Psoas muscle (tissue), 8 donors: ENCODE results near the gene CFHR1. TPM values are rescaled to one million over a fixed set of nuclear protein-coding genes. Genes with fewer than 3 reads are reported as not detected.
A peak's percentile ranks its signal among the peaks of the same experiment; 100 is the strongest.
"Not testable (repeated sequence)": the region's sequence is repeated elsewhere in the genome, so short reads cannot be mapped to it uniquely, and the experiment has no call there.

Experiments
- ATAC-seq, 4 donors: fragments of 200-7000 bp; cut with Tn5 transposase; one replicate each; pipeline ENCODE4 v1.9.1; 2020; ENCODE audit warnings: moderate library complexity in 3 of 4, mild to moderate bottlenecking in 2 of 4
- DNase-seq, 2 donors: peaks; one replicate each; pipeline ENCODE4 v3.0.0-alpha.2; 2020
- H3K27ac ChIP-seq: fragments of 200-600 bp; one replicate; pipeline ENCODE4 v1.8.0; 2022
- H3K27me3 ChIP-seq, 3 donors: fragments of 200-600 bp in 1 of 3; one replicate each; pipeline versions ENCODE4 v1.6.1 to v1.8.0; 2013 to 2022; ENCODE audit warnings: low read length in 2 of 3, mild to moderate bottlenecking in 2 of 3, moderate library complexity in 1 of 3; ENCODE audit not compliant: insufficient read depth in 3 of 3
- H3K36me3 ChIP-seq, 2 donors: fragments of 200-600 bp in 1 of 2; one replicate each; pipeline versions ENCODE4 v1.6.1 to v1.8.0; 2013 to 2022; ENCODE audit warnings: low read depth in 1 of 2, mild to moderate bottlenecking in 1 of 2, moderate library complexity in 1 of 2; ENCODE audit not compliant: insufficient read depth in 1 of 2
- H3K4me1 ChIP-seq: fragments of 200-600 bp; one replicate; pipeline ENCODE4 v1.8.0; 2022
- H3K4me3 ChIP-seq: fragments of 200-600 bp; one replicate; pipeline ENCODE4 v1.8.0; 2022; ENCODE audit warnings: mild to moderate bottlenecking
- H3K9me3 ChIP-seq: fragments of 200-600 bp; one replicate; pipeline ENCODE4 v1.8.0; 2022
- CTCF ChIP-seq: fragments of 200-600 bp; IDR thresholded peaks from one replicate; pipeline ENCODE4 v1.8.0; 2022; ENCODE audit warnings: antibody characterized with exemption
- WGBS, 3 donors: extraction: QIAGEN DNeasy Blood & Tissue Kit; methylation state at CpG; one replicate each; pipeline versions ENCODE4 v1.1.6 to v1.1.7; 2013; 5-methylcytosine and 5-hydroxymethylcytosine counted together
- intact Hi-C, 2 donors: fragments of 100-400 bp; cut with DNase I; formaldehyde crosslinking; loops; one replicate each; pipeline versions ENCODE4 v1.11.0 to v1.14.2; 2022
- polyA plus RNA-seq, 3 donors: library from polyadenylated mRNA; stranded (reverse); fragments of 200-250 nt; gene quantifications; one replicate each; pipeline ENCODE4 v1.2.3, GENCODE V29; 2013
- total RNA-seq, 4 donors: library from RNA; stranded (reverse); fragmentation: NEBNext Ultra II Directional in 2 of 4; extraction: Animal tissue kit (Norgen Biotek cat#: 25700) in 2 of 4; gene quantifications; one replicate each; pipeline versions ENCODE4 v1.2.1 to v1.2.4, GENCODE V29; 2021 to 2023
- donor health status: healthy with polysubstance abuse.
- donor health status: DM: no; HTN: no; CAD: no; lungs with moderate emphysema.
- donor health status: Bipolar disorder and iron deficiency.
- donor health status: healthy.
- donor health status: DM: yes; HTN: yes; CAD: no.
- donor health status: DM: no; HTN: no; CAD: no.
- donor health status: DM: no; HTN: no; CAD: no.
- donor health status: DM: yes; HTN: yes; CAD: no.

The CFHR1 gene
- total and polyA plus RNA-seq, 7 donors, result 0.12 TPM; not detected in 6

DNA sequence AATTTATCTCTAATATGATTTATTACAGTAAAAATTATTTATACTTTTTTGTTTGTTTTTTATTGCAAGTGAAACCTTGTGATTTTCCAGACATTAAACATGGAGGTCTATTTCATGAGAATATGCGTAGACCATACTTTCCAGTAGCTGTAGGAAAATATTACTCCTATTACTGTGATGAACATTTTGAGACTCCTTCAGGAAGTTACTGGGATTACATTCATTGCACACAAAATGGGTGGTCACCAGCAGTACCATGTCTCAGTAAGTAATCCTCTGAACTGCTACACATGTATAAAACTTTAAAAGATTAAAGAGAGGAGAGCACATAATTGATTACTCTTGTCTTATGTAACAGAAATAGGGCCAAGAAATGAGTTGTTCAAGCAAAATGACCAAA is 40.4 kb upstream of the CFHR1 start:
- no peaks in the 10 kb centered on the region for H3K36me3 ChIP-seq
- ATAC-seq, result no peak
- no peaks in the 10 kb centered on the region for H3K9me3 ChIP-seq

DNA sequence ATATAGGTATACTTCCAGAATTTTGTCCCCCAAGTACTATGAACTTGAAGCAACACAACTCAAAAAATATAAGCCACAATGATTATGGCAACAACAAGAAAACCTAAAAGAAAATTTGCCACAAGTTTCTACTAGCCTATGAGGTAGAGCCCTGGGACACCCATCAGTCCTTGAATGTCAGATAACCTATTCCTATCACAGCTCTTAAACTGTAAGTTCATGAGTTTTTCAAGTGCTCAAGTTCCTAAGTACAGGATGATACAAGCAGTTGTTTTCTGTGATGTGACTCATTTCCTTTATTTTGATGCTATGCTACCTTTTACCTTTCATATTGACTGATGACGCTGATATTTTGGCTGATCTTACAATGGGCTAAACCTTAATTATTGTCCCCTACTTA is 28.3 kb upstream of the CFHR1 start:
- WGBS, 3 donors, result 96 to 100% methylated on average over 1 of the region's 1 CpG; no CpG with 5 or more reads in 1 of the 3 donors
- H3K27me3 ChIP-seq, intact Hi-C loops, ATAC-seq, H3K27ac ChIP-seq, H3K4me1 ChIP-seq, H3K9me3 ChIP-seq, DNase-seq, H3K4me3 ChIP-seq, H3K36me3 ChIP-seq: not testable (repeated sequence)

More for the DNA sequence above, 40.4 kb upstream of the CFHR1 start:
- Histone ChIP-seq H3K27me3 (no peaks in the 10 kb centered on the region), H3K27ac (no peak overlapping the region), H3K4me1 (no peaks in the 10 kb centered on the region), H3K4me3 (no peak overlapping the region)
- 95 to 100% (median 97%) methylated on average over 1 of the region's 1 CpG for WGBS, 3 donors
- intact Hi-C loops, result no loop called here
- DNase-seq, result no peak
- no peak for TF ChIP-seq CTCF

DNA sequence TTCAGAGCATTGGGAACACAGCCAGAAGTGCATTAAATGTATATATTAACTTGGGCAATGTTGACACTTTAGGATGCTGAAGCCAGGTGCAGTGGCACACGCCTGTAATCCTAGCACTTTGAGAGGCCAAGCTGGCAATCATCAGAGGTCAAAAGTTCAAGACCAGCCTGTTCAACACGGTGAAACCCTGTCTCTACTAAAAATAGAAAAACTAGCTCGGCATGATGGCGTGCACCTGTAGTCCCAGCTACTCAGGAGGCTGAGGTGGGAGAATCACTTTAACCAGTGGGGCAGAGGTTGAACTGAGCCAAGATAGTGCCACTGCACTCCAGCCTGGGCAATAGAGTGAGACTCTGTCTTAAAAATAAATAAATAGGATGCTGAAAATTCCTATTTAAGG is 25.4 kb upstream of the CFHR1 start:
- ATAC-seq, H3K27ac ChIP-seq, intact Hi-C loops, H3K4me1 ChIP-seq, H3K36me3 ChIP-seq, H3K4me3 ChIP-seq, DNase-seq, H3K9me3 ChIP-seq, H3K27me3 ChIP-seq: not testable (repeated sequence)
- 11 to 32% (median 31%) methylated on average over 4 of the region's 4 CpGs for WGBS, 3 donors

GRCh38 chr1:196797891-196798290 is 21.6 kb upstream of the CFHR1 start:
- no peak for TF ChIP-seq CTCF
- WGBS, 3 donors, result 25 to 72% (median 45%) methylated on average over 2 of the region's 2 CpGs
- H3K27ac ChIP-seq, result no peak overlapping the region
- intact Hi-C loops, result no loop called here
- no peaks in the 10 kb centered on the region for H3K27me3 ChIP-seq
- ATAC-seq, result no peak
- H3K4me1 ChIP-seq, result no peaks in the 10 kb centered on the region
- no peak for DNase-seq
- no peak overlapping the region for H3K4me3 ChIP-seq
- no peaks in the 10 kb centered on the region for H3K9me3 ChIP-seq
- H3K36me3 ChIP-seq, result no peaks in the 10 kb centered on the region

DNA sequence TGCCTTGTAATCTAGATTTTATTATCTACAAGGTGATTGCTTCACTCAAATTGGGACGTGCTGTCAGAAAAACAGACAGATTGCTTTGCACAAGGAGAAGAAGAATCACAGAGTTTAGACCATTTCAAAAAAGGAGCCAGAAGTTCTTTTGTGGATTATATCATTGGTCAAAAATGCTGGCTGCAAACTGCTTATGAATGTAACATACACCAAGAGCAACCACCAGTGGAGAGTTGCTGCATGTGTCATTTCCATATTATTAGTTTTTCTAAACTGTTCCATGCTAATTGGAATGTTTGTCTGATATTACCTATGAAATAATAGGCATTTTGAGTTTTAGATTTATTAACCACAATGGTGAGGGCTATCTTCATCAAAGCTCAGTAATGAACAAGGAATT is 17.6 kb upstream of the CFHR1 start:
- 24 to 69% (median 58%) methylated on average over 1 of the region's 1 CpG for WGBS, 3 donors
- H3K4me3 ChIP-seq, intact Hi-C loops, ATAC-seq, H3K9me3 ChIP-seq, H3K27me3 ChIP-seq, H3K4me1 ChIP-seq, DNase-seq, H3K27ac ChIP-seq, H3K36me3 ChIP-seq: not testable (repeated sequence)

- ATAC-seq, result no peak
- intact Hi-C loops, result no loop called here
- TF ChIP-seq CTCF, result no peak
- no peak overlapping the region for H3K4me3 ChIP-seq
- H3K9me3 ChIP-seq, result no peaks in the 10 kb centered on the region
- H3K27me3 ChIP-seq, result no peaks in the 10 kb centered on the region
- peak in 1 of 2 donors; percentile 43 for DNase-seq
- WGBS, 3 donors, result 91 to 96% (median 95%) methylated on average over 11 to 22 of the region's 22 CpGs
- H3K36me3 ChIP-seq, result no peaks in the 10 kb centered on the region
- no peaks in the 10 kb centered on the region for H3K4me1 ChIP-seq
- no peak overlapping the region for H3K27ac ChIP-seq
Observed at GRCh38 chr1:196808529-196809235, 10.8 kb upstream of the CFHR1 start.

- not testable (repeated sequence) for DNase-seq
Observed at GRCh38 chr1:196817442-196817841, 2.1 kb upstream of the CFHR1 start.

GRCh38 chr1:196827860-196828259 is 8.3 kb downstream of the CFHR1 start:
- H3K27me3 ChIP-seq, H3K36me3 ChIP-seq, H3K9me3 ChIP-seq, H3K4me3 ChIP-seq, intact Hi-C loops, H3K27ac ChIP-seq, ATAC-seq, H3K4me1 ChIP-seq, DNase-seq: not testable (repeated sequence)
- 2 to 8% (median 2%) methylated on average over 4 of the region's 4 CpGs for WGBS, 3 donors

More at GRCh38 chr1:196817442-196817841, 2.1 kb upstream of the CFHR1 start:
- H3K9me3 ChIP-seq, H3K36me3 ChIP-seq, ATAC-seq, H3K4me3 ChIP-seq, H3K4me1 ChIP-seq, H3K27ac ChIP-seq, intact Hi-C loops, H3K27me3 ChIP-seq: not testable (repeated sequence)
- 67 to 73% (median 73%) methylated on average over 4 to 6 of the region's 6 CpGs for WGBS, 3 donors
